LNCaP clone FGC (cell line): ENCODE data around the gene FASN.

Experiments
- DNase-seq: peaks from one replicate; pipeline ENCODE4 v3.0.0-alpha.2; 2011; ENCODE audit warnings: low read depth
- H3K4me3 ChIP-seq: 2 replicates; pipeline ENCODE4 v1.5.1; 2011; ENCODE audit warnings: mild to moderate bottlenecking, low read depth, low read length, control low read depth
- CTCF ChIP-seq: IDR thresholded peaks from 2 replicates; pipeline ENCODE4 v1.5.1; 2012; ENCODE audit warnings: mild to moderate bottlenecking; ENCODE audit not compliant: control insufficient read depth, insufficient read depth; ENCODE audit errors: extremely low read depth

The FASN gene

GRCh38 chr17:82121660-82122629 is 23.9 kb upstream of the FASN start:
- no peak for TF ChIP-seq CTCF
- DNase-seq: no peak
- no peak overlapping the region for H3K4me3 ChIP-seq

- TF ChIP-seq CTCF: no peak
- H3K4me3 ChIP-seq: no peak overlapping the region
- no peak for DNase-seq
Measured at GRCh38 chr17:82121246-82121645, 23.2 kb upstream of the FASN start.

- no peak for TF ChIP-seq CTCF
- DNase-seq: no peak
- no peak overlapping the region for H3K4me3 ChIP-seq
Measured at GRCh38 chr17:82120148-82120547, 22.1 kb upstream of the FASN start.

GRCh38 chr17:82118815-82119380 is 20.9 kb upstream of the FASN start:
- H3K4me3 ChIP-seq: no peak overlapping the region
- no peak for DNase-seq
- TF ChIP-seq CTCF: no peak

GRCh38 chr17:82118168-82118814 is 20.3 kb upstream of the FASN start:
- TF ChIP-seq CTCF: no peak
- H3K4me3 ChIP-seq: no peak overlapping the region
- DNase-seq: no peak

GRCh38 chr17:82117139-82118090 is 19.4 kb upstream of the FASN start:
- no peak for TF ChIP-seq CTCF
- DNase-seq: no peak

More at GRCh38 chr17:82117139-82118090, 19.4 kb upstream of the FASN start:
- no peak overlapping the region for H3K4me3 ChIP-seq
